ENCODE data around the gene TOM1.

Gene TOM1

GRCh38 chr22:35299673-35300499 is at the start of gene TOM1:
Gene TOM1 (plus strand): TSS chr22:35299894. CDS start chr22:35299929, 35 bp downstream.
- peak; percentile 93 to 94 for DNase-seq (ENCODE audit: low read depth in 2 of 2)

DNA sequence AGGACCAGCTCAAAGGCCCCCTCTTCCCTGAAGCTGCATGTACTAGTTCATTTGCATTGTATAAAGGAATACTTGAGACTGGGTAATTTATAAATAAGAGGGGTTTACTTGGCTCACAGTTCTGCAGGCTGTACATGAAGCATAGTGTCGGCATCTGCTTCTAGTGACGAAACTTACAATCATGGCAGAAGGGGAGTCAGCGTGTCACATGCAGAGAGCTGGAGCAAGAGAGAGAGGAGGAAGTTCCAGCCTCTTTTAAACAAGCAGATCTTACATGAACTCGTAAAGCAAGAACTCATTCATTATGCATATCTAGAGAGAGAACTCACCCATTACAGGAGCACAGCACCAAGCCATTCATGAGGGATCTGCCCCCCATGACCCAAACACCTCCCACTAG is 49.5 kb upstream of the TOM1 start:
- no peak for DNase-seq (ENCODE audit: low read depth in 2 of 2)

DNA sequence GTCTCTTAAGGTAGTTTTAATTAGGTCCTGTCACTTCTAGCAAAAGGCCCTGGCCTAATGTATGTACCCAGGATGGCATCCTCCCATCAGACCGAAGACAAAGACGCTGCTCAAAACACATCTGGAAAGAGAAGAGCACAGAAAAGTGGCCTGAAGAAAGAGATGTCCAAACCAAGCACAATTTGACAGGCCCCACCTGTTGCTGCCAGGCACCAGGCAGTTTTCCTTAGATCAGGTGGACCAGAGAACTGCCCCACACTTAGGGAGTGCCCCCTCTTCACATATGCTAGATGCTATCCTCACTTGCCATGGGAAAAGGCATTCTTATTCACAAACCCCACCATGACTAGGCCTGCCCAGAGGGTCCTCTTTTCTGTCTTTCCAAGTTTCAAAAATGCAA is 45.7 kb upstream of the TOM1 start:
- DNase-seq (ENCODE audit: low read depth in 2 of 2) = no peak

- DNase-seq (ENCODE audit: low read depth in 2 of 2) = no peak
Measured at GRCh38 chr22:35257002-35257320, 42.7 kb upstream of the TOM1 start.

DNA sequence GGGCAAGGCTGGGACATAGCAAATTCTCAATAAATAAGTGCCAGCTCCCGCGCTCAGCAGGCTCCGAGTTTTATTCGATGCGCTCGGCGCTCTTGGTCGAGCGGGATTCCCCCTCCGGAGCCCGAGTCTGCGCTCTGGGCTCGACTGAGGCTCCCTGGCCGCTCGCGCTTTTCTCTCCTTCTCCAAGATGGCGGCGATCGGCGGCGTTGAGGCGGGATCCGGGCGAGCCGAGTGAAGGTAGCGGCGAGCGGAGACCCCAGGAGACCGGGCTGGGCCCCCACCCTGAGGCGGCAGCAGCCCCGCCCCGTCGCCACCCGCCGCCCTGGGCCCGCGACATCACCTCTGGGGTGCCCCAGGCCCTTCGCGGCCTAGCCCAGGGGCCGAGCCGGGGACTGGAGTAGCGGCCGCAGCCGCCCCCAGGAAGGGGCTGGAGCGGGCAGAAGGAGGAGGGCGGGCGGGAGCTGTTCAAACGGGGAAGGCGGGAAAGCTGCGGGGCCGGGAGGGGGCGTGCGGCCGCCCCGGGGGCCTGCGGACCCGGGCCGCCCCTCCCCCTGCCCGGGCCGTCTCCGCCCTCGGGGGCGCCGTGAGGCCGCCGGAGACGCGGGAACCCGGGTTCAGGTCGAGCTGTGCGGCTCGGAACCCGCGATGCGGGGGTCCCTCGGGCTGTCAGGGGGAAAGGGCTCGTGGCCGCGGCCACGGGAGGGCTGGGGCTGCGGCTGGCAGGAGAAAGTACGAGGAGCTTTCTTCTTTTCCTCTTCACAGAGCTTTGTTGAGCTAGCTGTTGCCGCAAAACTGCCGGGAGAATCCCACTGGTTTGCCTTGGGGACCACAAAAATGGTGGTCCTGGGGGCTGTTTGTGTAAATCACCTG is 42.1 kb upstream of the TOM1 start, which contains the start of gene HMGXB4:
HMGXB4 (plus strand) TSS at position 173 of the 870 bp plus-strand sequence. CDS start 4,898 bp downstream, outside the sequence.
- DNase-seq (ENCODE audit: low read depth in 2 of 2) = peak; percentile 76 to 81

DNA sequence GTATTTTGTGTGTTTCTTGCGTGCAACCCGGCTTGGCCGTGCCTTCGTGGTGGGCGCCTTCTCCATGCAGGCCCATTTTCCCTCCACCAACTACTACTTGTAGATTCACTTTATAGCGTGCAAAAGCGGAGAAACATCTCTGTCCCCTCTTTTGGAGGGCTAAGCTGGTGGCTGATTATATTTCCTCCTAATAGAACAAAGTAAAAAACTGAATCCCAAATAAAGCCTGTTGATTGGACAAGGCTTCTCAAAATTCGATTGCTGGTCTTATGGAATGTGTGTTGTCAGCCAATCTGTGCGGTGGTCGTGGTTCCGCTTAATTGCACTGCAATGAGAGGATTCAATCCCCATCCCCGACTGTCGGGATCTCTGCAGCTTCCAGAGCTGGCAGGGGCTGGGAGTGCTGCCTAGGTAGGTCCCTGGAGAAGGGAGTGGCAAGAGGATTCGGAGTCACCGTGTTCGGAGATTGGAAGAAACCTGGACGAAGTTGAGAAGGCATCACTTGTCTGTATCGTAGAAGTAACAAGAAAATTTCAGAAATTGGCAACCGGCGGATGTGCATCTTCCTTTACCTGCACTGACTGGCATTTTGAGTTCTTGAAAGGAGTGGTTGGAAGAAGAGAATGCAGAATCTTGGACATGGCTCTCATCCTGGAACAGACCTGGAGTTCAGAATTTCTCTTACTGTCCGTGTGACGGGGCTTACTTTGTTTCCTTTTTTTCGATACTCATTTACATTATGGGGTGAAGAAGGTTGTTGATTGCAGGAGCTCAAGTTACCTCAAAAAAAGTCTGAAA is 41.3 kb upstream of the TOM1 start:
- no peak for DNase-seq (ENCODE audit: low read depth in 2 of 2)

GRCh38 chr22:35264986-35265385 is 34.7 kb upstream of the TOM1 start:
- DNase-seq (ENCODE audit: low read depth in 2 of 2) = no peak

GRCh38 chr22:35266277-35266676 is 33.4 kb upstream of the TOM1 start:
- DNase-seq (ENCODE audit: low read depth in 2 of 2) = no peak

GRCh38 chr22:35269630-35270029 is 30.1 kb upstream of the TOM1 start:
- no peak for DNase-seq (ENCODE audit: low read depth in 2 of 2)

- DNase-seq (ENCODE audit: low read depth in 2 of 2) = no peak
Measured at GRCh38 chr22:35274154-35274871, 25.4 kb upstream of the TOM1 start.

- no peak for DNase-seq (ENCODE audit: low read depth in 2 of 2)
Measured at GRCh38 chr22:35275580-35275979, 24.1 kb upstream of the TOM1 start.

DNA sequence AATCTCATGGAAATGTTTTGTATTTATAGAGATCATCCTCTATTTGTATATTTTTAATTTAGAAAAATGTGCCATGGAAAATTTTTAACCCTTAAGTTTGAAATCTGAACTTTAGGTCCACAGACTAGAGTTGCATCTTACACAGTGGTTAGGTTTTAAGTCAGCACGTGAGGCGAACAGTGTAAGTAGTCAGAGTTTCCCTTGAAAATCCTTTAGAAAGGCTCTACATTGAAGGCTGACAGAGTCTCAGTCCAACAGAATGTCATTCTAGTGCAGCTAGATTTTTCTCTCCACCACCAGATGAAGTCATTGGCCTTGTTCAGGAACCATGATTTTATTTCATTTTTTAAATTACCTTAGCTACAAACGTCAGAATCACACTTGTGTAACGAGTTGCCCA is 23.7 kb upstream of the TOM1 start:
- DNase-seq (ENCODE audit: low read depth in 2 of 2) = no peak

GRCh38 chr22:35288116-35288515 is 11.6 kb upstream of the TOM1 start:
- no peak for DNase-seq (ENCODE audit: low read depth in 2 of 2)

DNA sequence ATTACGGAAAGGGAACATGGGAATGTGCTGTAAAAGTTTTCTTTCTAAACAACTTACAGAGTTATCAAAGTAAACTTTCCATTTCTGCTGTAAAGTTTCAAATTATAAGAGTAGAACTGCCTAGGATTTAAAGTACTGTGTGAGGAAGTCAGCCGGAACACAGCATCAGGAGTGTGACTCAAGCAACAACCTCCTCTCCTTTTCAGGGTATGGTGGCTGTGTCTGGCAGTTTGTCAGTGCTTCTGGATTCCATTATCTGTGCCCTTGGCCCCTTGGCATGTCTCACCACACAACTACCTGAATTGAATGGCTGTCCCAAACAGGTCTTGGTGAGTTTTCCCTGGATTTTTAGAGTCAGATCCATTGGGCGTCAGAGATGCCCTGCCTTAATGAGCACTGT is 6.9 kb upstream of the TOM1 start:
- DNase-seq (ENCODE audit: low read depth in 2 of 2) = no peak

GRCh38 chr22:35296051-35296450 is 3.6 kb upstream of the TOM1 start:
- DNase-seq (ENCODE audit: low read depth in 2 of 2) = no peak

GRCh38 chr22:35299217-35299672 is 449 bp upstream of the TOM1 start:
- no peak for DNase-seq (ENCODE audit: low read depth in 2 of 2)

DNA sequence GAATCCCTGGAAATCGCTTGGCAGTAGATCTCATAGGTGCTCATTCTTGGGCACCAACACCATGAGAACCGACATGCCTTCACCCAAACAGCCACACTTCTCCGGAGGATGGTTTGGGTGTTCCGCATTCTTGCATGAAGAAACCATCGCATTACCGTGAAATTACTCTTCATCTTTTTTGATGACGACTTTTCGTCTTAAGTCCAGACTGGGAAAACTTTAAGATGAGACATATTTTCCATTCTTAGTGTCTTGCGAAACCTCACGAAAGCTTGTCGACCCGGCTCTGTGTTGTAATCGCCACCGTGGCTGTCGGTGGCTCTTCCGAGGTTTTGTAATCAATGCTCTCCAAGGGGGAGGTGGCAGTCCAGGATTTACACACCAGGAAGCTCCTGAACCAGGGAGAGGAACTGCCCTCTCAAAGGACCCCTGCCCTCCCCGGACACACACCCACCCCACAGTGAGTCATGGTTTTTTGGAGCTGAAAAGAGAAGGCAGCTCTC is 1.7 kb downstream of the TOM1 start:
- no peak for DNase-seq (ENCODE audit: low read depth in 2 of 2)

DNA sequence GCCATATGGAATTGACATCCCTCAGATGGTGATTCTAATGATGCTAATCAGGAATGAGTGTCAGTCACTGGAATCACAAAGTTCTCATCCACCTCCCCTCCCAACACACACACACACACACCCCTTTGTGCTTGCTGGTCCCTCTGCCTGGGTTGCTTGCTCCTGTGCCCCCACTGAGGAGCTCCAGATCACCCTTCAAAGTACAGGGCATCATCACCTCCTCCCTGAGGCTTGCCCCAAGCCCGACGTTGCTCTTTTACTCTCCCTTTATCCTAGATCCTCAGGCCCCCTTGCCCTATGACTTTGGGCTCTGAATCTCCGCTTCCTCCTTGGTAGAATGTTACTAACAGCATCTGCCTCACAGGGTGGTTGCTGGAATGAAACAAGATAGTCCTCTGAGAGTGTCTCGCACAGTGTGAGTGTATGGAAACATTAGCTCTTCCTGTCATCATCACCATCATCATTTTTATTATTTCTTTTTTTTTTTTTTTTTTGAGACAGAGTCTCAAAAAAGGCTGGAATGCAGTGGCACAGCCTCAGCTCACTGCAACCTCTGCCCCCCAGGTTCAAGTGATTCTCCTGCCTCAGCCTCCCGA is 3.4 kb downstream of the TOM1 start:
- DNase-seq (ENCODE audit: low read depth in 2 of 2) = no peak

- DNase-seq (ENCODE audit: low read depth in 2 of 2) = no peak
Measured at GRCh38 chr22:35305525-35306070, 5.9 kb downstream of the TOM1 start.

GRCh38 chr22:35306350-35306967 is 6.8 kb downstream of the TOM1 start:
- DNase-seq (ENCODE audit: low read depth in 2 of 2) = no peak
